GM23338 (cell line): Measurements from ENCODE around the gene PTPRR. TPM values are rescaled to one million over a fixed set of nuclear protein-coding genes. Genes with fewer than 3 reads are reported as not detected.

ENCODE experiments used
- ATAC-seq: fragments of 200-7000 bp; cut with Tn5 transposase; 3 replicates; pipeline ENCODE4 v1.9.1; 2020
- DNase-seq: peaks from one replicate; pipeline ENCODE4 v3.0.0-alpha.2; 2015; ENCODE audit warnings: low spot score
- H2AFZ ChIP-seq: fragments of 200-600 bp; sonication (generic); 2 replicates; pipeline ENCODE4 v1.8.0; 2016; ENCODE audit warnings: antibody characterized with exemption, mild to moderate bottlenecking, moderate library complexity
- H3F3A ChIP-seq: fragments of 200-600 bp; sonication (generic); replicated peaks from 2 replicates; pipeline ENCODE4 v1.8.0; 2017; ENCODE audit warnings: antibody characterized with exemption, mixed run types, low read depth
- H3K27ac ChIP-seq: fragments of 200-600 bp; sonication (generic); 2 replicates; pipeline ENCODE4 v1.6.1; 2016; ENCODE audit warnings: low read depth
- H3K27me3 ChIP-seq: fragments of 200-600 bp; sonication (generic); 2 replicates; pipeline ENCODE4 v1.8.0; 2016; ENCODE audit warnings: mild to moderate bottlenecking, mixed run types, moderate library complexity; ENCODE audit not compliant: insufficient read depth
- H3K36me3 ChIP-seq: fragments of 200-600 bp; sonication (generic); 2 replicates; pipeline ENCODE4 v1.8.0; 2016; ENCODE audit warnings: mild to moderate bottlenecking; ENCODE audit not compliant: insufficient read depth
- H3K4me1 ChIP-seq: fragments of 200-600 bp; sonication (generic); 2 replicates; pipeline ENCODE4 v1.8.0; 2016; ENCODE audit warnings: mild to moderate bottlenecking, moderate library complexity; ENCODE audit not compliant: insufficient read depth
- H3K4me2 ChIP-seq: fragments of 200-600 bp; sonication (generic); 2 replicates; pipeline ENCODE4 v1.7.1; 2017; ENCODE audit warnings: mixed run types
- H3K4me3 ChIP-seq: fragments of 200-600 bp; sonication (generic); 2 replicates; pipeline ENCODE4 v1.6.1; 2016; ENCODE audit warnings: mixed run types
- H3K79me2 ChIP-seq: fragments of 200-600 bp; sonication (generic); replicated peaks from 2 replicates; pipeline ENCODE4 v1.8.0; 2017; ENCODE audit warnings: mild to moderate bottlenecking; ENCODE audit not compliant: insufficient read depth
- H3K9me2 ChIP-seq: fragments of 200-600 bp; sonication (generic); 2 replicates; pipeline ENCODE4 v1.8.0; 2017; ENCODE audit not compliant: insufficient read depth
- H4K20me1 ChIP-seq: fragments of 200-600 bp; sonication (generic); replicated peaks from 2 replicates; pipeline ENCODE4 v1.8.0; 2017; ENCODE audit warnings: mild to moderate bottlenecking; ENCODE audit not compliant: insufficient read depth
- H3K27ac Mint-ChIP-seq: 2 replicates; pipeline ENCODE4 v1.8.0; 2020; ENCODE audit warnings: inconsistent platforms, mild to moderate bottlenecking, moderate library complexity, mixed read lengths
- H3K27me3 Mint-ChIP-seq: 3 replicates; pipeline ENCODE4 v1.8.0; 2022; ENCODE audit warnings: low read depth, mild to moderate bottlenecking, moderate library complexity, mixed read lengths, inconsistent platforms; ENCODE audit not compliant: insufficient read depth, poor library complexity
- H3K36me3 Mint-ChIP-seq: 3 replicates; pipeline ENCODE4 v1.8.0; 2021; ENCODE audit warnings: low read depth, mild to moderate bottlenecking, inconsistent platforms, moderate library complexity, mixed read lengths
- H3K4me1 Mint-ChIP-seq: 3 replicates; pipeline ENCODE4 v1.8.0; 2020; ENCODE audit warnings: mild to moderate bottlenecking, inconsistent platforms, mixed read lengths
- H3K4me3 Mint-ChIP-seq: 3 replicates; pipeline ENCODE4 v1.8.0; 2021; ENCODE audit warnings: moderate library complexity, mild to moderate bottlenecking, inconsistent platforms, mixed read lengths
- H3K9me3 Mint-ChIP-seq: 3 replicates; pipeline ENCODE4 v1.8.0; 2020; ENCODE audit warnings: moderate library complexity, mild to moderate bottlenecking, inconsistent platforms, mixed read lengths
- CREB1 ChIP-seq: fragments of 250-450 bp; sonication (Bioruptor Pico); IDR thresholded peaks from 2 replicates; pipeline ENCODE4 v1.5.0; 2020; ENCODE audit warnings: low read depth, mild to moderate bottlenecking, moderate library complexity
- CTCF ChIP-seq, 2 experiments: fragments of 200-600 bp in 1 of 2; sonication (generic) in 1 of 2; conservative IDR thresholded peaks; 2 replicates each; pipeline versions ENCODE4 v1.5.1 to v1.6.1; 2016 to 2017; ENCODE audit warnings: antibody characterized with exemption in 2 of 2, low read depth in 2 of 2, mild to moderate bottlenecking in 2 of 2, moderate library complexity in 1 of 2
- ETS1 ChIP-seq: IDR thresholded peaks from 2 replicates; pipeline ENCODE4 v1.6.1; 2016; ENCODE audit warnings: antibody characterized with exemption
- EZH2 ChIP-seq: fragments of 200-600 bp; sonication (generic); IDR thresholded peaks from one replicate; pipeline ENCODE4 v1.8.0; 2017; ENCODE audit warnings: antibody characterized with exemption, mild to moderate bottlenecking, low read depth; ENCODE audit not compliant: unreplicated experiment
- EZH2phosphoT487 ChIP-seq: fragments of 200-600 bp; sonication (generic); IDR thresholded peaks from one replicate; pipeline ENCODE4 v1.8.1; 2018; ENCODE audit warnings: antibody characterized with exemption; ENCODE audit not compliant: unreplicated experiment
- JUNB ChIP-seq: IDR thresholded peaks from one replicate; pipeline ENCODE4 v1.6.1; 2016; ENCODE audit warnings: antibody characterized with exemption; ENCODE audit not compliant: unreplicated experiment
- NANOG ChIP-seq: IDR thresholded peaks from 2 replicates; pipeline ENCODE4 v1.6.1; 2016; ENCODE audit warnings: antibody characterized with exemption, borderline replicate concordance
- POLR2AphosphoS5 ChIP-seq: IDR thresholded peaks from 2 replicates; pipeline ENCODE4 v1.6.1; 2016; ENCODE audit warnings: antibody characterized with exemption, low read depth
- REST ChIP-seq: IDR thresholded peaks from one replicate; pipeline ENCODE4 v1.6.1; 2018; ENCODE audit warnings: antibody characterized with exemption; ENCODE audit not compliant: unreplicated experiment
- STAT1 ChIP-seq: IDR thresholded peaks from one replicate; pipeline ENCODE4 v1.6.1; 2016; ENCODE audit warnings: antibody characterized with exemption; ENCODE audit not compliant: unreplicated experiment
- ZNF114 ChIP-seq: fragments of 250-450 bp; sonication (Bioruptor Pico); IDR thresholded peaks from 2 replicates; pipeline ENCODE4 v1.5.0; 2020; ENCODE audit warnings: mild to moderate bottlenecking, moderate library complexity
- ZNF331 ChIP-seq: fragments of 250-450 bp; sonication (Bioruptor Pico); IDR thresholded peaks from 2 replicates; pipeline ENCODE4 v1.5.0; 2020; ENCODE audit warnings: low read depth, mild to moderate bottlenecking, moderate library complexity
- ZNF462 ChIP-seq: fragments of 250-450 bp; sonication (Bioruptor Pico); IDR thresholded peaks from 2 replicates; pipeline ENCODE4 v1.5.0; 2020; ENCODE audit warnings: mild to moderate bottlenecking, moderate library complexity
- polyA plus RNA-seq: library from polyadenylated mRNA; unstranded; fragments of >200 nt; fragmentation: Nextera tagmentation; extraction: Ambion mirVana; gene quantifications from 2 replicates; pipeline ENCODE4 v1.2.1, GENCODE V29; 2016
- total RNA-seq: library from RNA; depleted of rRNA; stranded (reverse); fragments of >200 nt; shearing (Covaris generic); gene quantifications from 2 replicates; pipeline ENCODE4 v1.2.3, GENCODE V29; 2014

Gene PTPRR
- total and polyA plus RNA-seq, 2 experiments from 2014 or later = 0.26 to 0.76 TPM

- Histone ChIP-seq H3K4me3 (no peak overlapping the region), H2AFZ (peak overlapping the region; percentile 67; the same call in 1 of the 2 replicates), H3K27ac (peak overlapping the region; percentile 64), H3F3A (no peaks in the 10 kb centered on the region), H3K79me2 (no peaks in the 10 kb centered on the region), H3K9me2 (no peaks in the 10 kb centered on the region), H3K4me1 (peaks cover 29% of the 10 kb centered on the region), H3K27me3 (no peaks in the 10 kb centered on the region), H3K4me2 (peak overlapping the region; percentile 1; the same call in 1 of the 2 replicates), H3K36me3 (no peaks in the 10 kb centered on the region), H4K20me1 (no peaks in the 10 kb centered on the region)
- Mint-ChIP-seq H3K9me3 (no peaks in the 10 kb centered on the region), H3K4me1 (peaks cover 28% of the 10 kb centered on the region), H3K4me3 (no peak overlapping the region), H3K36me3 (no peaks in the 10 kb centered on the region), H3K27ac (peak overlapping the region; percentile 81), H3K27me3 (no peaks in the 10 kb centered on the region)
- DNase-seq (no peak), ATAC-seq (no peak)
- TF ChIP-seq EZH2 (no peak), STAT1 (no peak), JUNB (no peak), POLR2AphosphoS5 (no peak), CREB1 (CRISPR knock-in tag) (no peak), ZNF114 (CRISPR knock-in tag) (no peak), ZNF331 (CRISPR knock-in tag) (no peak), NANOG (no peak), REST (no peak), EZH2phosphoT487 (no peak), ETS1 (no peak), CTCF (conservative IDR thresholded peaks at IDR 0.05; ENCODE audit: low read depth in 2 of 2) (no peak), ZNF462 (CRISPR knock-in tag) (no peak)
Observed at GRCh38 chr12:70722584-70723343, 197.8 kb downstream of the PTPRR start.
